Choroid plexus epithelial cell (primary cell): Measurements from ENCODE around the gene E2F1.
"Not testable (repeated sequence)": the region's sequence is repeated elsewhere in the genome, so short reads cannot be mapped to it uniquely, and the experiment has no call there.

ENCODE experiments used
- DNase-seq: peaks from one replicate; pipeline ENCODE4 v3.0.0-alpha.2; 2010; ENCODE audit warnings: low read depth
- H3K4me3 ChIP-seq: 2 replicates; pipeline ENCODE4 v1.5.1; 2011; ENCODE audit warnings: low read depth, mild to moderate bottlenecking, control low read depth, low read length, moderate library complexity
- CTCF ChIP-seq: conservative IDR thresholded peaks from 2 replicates; pipeline ENCODE4 v1.5.1; 2011; ENCODE audit warnings: low read depth, mild to moderate bottlenecking, control low read depth, inconsistent platforms, low read length, moderate library complexity

E2F1 gene

GRCh38 chr20:33702861-33703260 is 16.7 kb upstream of the E2F1 start:
- DNase-seq: no peak
- TF ChIP-seq CTCF: no peak

GRCh38 chr20:33701629-33702450 is 15.7 kb upstream of the E2F1 start:
- TF ChIP-seq CTCF: no peak
- H3K4me3 ChIP-seq: no peak overlapping the region
- DNase-seq: no peak

More at GRCh38 chr20:33702861-33703260, 16.7 kb upstream of the E2F1 start:
- no peak overlapping the region for H3K4me3 ChIP-seq

GRCh38 chr20:33700696-33701441 is 14.7 kb upstream of the E2F1 start:
- H3K4me3 ChIP-seq, DNase-seq: not testable (repeated sequence)

- not testable (repeated sequence) for H3K4me3 ChIP-seq, DNase-seq
Measured at GRCh38 chr20:33698966-33699365, 12.8 kb upstream of the E2F1 start.

- H3K4me3 ChIP-seq: no peak overlapping the region
- no peak for DNase-seq
- TF ChIP-seq CTCF: no peak
Measured at GRCh38 chr20:33697129-33697528, 10.9 kb upstream of the E2F1 start.

- no peak for TF ChIP-seq CTCF
- no peak for DNase-seq
Measured at GRCh38 chr20:33696448-33696847, 10.3 kb upstream of the E2F1 start.

GRCh38 chr20:33694639-33695012 is 8.4 kb upstream of the E2F1 start:
- no peak for TF ChIP-seq CTCF
- H3K4me3 ChIP-seq: no peak overlapping the region
- DNase-seq: no peak

More at GRCh38 chr20:33696448-33696847, 10.3 kb upstream of the E2F1 start:
- H3K4me3 ChIP-seq: no peak overlapping the region
